Breast epithelium (tissue), 3 donors: Measurements from ENCODE around the gene MMAB.

Source experiments
- POLR2A ChIP-seq: fragments of 450-650 bp; IDR thresholded peaks from one replicate; pipeline ENCODE4 v1.6.1; 2016; ENCODE audit warnings: antibody characterized with exemption, mild to moderate bottlenecking, moderate library complexity
- POLR2AphosphoS5 ChIP-seq, 3 donors: sonication (generic); formaldehyde crosslinking; IDR thresholded peaks; one replicate each; pipeline ENCODE4 v1.6.1; 2017; ENCODE audit warnings: antibody characterized with exemption in 3 of 3

DNA sequence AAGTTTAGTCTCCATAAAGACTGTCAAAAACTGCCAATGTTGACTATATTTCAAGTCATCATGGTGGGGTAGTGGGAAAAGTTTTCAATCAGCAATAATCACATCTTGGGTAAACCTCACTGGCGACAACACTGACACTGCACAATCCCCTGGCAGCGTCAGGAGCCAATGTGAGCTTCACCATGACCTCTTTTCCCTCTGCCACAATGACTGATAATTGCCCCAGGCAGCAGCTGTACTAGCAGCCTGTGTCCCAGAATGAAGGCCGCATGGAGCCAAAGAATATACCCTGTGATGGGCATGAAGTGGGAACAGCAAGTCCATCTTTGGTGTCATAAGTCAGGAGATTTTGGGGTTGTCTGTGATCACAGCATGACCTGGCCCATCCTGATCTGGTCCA is 5.3 kb downstream of the MMAB start:
- TF ChIP-seq POLR2A (no peak), POLR2AphosphoS5 (IDR thresholded peaks at IDR 0.05) (no peak)
